Frontal cortex (tissue), 4 donors: ENCODE results near the gene TENT4A. TPM values are rescaled to one million over a fixed set of nuclear protein-coding genes. Genes with fewer than 3 reads are reported as not detected.

Experiments
- DNase-seq, 2 donors: peaks; one replicate each; pipeline ENCODE4 v3.0.0; 2012; ENCODE audit warnings: low spot score in 2 of 2
- FAIRE-seq: peaks from 2 replicates; lab custom pipeline; 2012; peaks lifted over from hg19 to GRCh38; lab: Jason Lieb, UNC
- total RNA-seq: library from RNA; depleted of rRNA; stranded (reverse); fragments of >200 nt; gene quantifications from one replicate; pipeline ENCODE4 v1.2.3, GENCODE V29; 2014
- donor health status: control.
- donor health status: control.
- donor health status: control.

TENT4A gene
- total RNA-seq, 1 donor from 2014 or later: 11.0 TPM

DNA sequence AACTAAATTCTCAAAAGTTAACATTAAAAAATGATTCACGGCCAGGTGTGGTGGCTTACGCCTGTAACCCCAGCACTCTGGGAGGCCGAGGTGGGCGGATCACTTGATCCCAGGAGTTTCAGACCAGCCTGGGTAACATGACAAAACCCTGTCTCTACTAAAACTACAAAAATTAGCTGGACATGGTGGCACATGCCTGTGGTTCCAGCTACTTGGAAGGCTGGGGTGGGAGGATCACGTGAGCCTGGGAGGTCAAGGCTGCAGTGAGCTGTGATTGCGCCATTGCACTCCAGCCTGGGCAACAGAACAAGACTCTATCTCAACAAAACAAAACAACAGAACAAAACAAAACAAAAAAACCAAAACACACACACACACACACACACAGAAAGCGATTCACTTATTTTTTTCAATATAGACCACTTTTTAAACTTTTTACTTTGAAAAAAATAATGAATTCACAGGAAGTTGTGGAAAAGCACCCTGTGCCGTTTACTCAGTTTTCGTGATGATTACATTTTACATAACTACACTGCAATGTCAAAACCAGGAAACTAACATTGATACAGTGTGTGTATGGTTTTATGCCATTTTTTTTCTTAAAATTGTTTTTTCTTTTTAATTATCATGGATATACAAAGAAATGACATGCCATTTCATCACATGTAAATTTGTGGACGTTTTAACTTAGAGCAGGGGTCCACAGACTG, 73.7 kb downstream of the TENT4A start:
- FAIRE-seq (no peak), DNase-seq (no peak)

DNA sequence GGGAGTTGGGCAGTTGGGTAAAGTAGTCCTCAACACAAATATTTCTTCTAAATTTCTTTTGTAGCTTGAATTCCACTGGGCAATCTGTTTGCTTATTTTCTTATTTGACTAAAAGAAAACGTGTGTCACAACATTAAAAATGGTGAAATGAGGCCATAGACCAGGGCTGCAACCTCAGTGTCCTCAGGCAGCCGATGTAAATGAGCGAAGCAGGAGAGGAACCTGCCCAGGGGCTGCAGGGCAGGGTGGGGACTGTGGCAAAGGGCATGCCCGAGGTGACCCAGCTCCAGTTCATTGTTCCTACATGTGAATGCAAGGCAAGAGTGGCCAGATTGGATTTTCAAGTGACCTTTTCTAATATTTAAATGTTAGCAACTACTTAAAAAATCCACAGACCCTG, 74.7 kb downstream of the TENT4A start:
- FAIRE-seq (no peak), DNase-seq (no peak)

DNA sequence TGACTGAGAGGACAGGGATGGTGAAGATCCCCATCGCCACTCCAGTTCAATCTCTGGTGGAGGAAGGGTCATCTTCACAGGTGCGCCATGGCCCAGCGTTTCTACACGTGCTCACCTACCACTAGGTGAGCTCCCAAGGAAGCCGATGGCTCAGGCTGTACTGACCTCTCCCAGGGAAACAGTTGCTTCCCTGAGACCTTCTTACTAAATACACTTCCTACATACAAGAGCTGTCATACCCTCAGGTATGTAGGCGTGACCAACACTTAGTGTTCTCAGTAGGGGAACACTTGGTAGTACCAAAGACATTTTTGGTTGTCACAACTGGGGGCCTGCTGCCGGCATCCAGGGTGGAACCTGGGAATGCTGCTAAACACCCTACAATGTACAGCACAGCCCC, 75.2 kb downstream of the TENT4A start:
- DNase-seq (no peak), FAIRE-seq (no peak)

DNA sequence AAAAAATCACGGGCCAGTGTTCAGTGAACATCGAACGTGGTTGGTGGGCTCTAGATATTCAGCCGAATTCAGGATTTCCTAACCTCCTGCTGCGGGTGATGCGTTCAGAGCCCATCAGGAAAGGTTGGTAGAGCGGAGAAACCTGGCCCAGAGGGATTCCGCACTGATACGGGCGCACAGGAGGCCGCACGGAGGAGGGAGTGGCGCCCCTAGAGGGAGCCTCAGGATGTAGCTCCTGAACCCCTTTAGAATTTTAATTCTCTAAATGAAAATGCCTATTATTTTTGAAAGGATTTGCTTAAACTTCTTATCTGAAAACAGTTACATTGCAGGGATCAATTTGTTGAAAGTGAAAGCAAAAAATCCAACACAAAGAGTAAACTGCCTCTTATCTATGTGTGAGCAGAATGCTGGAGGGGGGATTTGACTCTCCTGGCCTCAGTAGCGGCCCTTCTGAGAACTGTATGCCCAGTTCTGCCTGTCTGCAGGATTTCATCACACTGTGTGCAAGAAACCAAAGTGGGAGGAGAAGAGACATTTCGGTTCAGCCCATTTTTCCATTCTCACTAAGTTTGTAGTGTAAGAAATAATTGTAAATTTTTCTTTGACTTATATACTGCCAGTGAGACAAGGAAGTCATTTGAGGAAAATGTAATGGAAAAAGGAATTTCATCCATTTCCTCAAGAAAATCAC, 75.9 kb downstream of the TENT4A start:
- FAIRE-seq (no peak), DNase-seq (no peak)

DNA sequence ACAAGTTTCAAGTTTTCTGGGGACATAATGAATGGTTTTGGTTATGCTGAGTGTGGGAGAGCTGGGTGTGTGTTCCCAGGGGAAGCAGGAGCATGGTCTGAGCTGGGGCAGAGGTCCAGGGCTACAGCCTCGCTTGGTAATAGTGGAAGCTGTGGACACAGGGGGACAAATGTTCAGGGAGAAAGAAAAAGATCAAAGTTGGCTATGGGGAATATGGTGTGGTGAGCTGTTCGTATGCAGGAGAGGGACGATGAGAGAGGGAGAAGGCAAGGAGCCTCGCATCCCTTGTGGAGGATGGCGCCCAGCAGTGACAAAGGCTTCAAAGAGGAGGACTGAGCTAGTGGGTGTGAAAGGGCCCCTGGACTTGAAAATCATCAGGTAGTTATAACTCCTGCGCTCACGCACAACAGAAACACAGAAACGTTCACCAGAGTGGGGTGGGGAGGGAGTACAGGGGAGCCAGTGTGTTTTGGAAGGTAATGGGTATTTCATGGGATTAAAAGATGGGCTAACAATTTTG, 77.2 kb downstream of the TENT4A start:
- FAIRE-seq: no peak
- no peak for DNase-seq

DNA sequence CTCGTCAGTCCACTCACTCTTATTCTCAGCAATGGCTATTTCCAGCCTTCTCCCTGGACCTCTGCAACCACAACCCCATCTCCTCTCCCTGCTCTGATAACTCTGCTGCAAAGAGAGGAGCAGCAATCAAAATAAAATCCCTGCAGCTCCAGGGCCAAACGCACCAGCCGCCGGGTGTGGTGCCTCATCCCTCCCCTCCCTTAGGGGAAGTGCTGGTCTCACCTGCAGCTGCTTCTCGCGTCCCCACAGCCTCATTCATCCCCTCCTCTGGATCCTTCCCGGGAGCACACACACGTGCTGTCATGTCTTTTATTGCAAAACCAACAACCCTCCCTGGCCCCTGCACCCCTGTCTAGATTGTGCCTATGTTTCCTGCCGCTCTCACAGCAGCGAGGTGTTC, 77.8 kb downstream of the TENT4A start:
- DNase-seq (no peak), FAIRE-seq (no peak)

DNA sequence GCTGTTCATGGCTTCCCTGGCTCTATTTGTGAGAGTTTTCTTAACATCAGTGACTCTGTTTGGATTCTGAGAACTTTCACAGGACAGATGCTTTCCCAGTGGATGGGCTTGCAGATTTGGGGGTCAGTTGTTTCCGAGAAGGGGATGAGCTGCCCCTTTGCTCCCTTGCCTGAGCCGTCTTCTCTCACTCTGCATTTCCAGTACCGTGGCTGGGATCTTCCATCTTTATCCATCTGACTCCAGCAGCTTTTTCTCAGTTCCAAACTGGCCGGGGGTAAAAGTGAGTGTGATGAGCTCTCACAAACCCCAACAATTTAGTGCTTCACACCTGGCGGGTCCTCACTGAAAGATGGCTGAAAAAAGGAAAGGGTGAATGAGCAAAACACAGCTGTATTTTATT, 79.1 kb downstream of the TENT4A start:
- no peak for DNase-seq
- no peak for FAIRE-seq

DNA sequence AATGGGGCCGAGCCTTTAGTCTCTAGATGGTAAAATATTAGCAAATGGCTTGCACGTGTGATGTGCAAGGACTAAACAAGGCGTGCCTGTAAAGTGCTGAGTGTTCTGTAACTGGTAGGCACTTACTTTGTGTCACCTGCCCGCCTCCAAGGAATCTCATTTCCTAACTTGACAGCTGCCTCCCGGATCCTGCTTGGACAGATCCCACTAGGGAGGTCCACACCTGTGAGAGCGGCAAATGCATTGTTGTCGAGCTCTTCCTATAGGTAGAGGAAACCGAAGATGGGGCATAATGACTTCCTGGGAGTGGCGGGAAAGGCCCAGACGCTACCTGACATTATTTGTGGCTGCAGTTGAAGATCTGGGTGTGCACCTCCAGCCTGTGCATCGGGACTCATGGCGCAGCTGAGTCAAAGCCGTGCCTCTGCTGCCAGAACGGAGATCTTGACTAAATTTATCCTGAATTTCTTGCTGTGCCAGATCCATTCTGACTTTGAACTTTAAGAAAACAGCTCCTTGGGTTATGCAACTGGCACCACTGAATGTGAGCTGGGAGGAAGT, 79.8 kb downstream of the TENT4A start:
- FAIRE-seq: no peak
- DNase-seq: no peak

DNA sequence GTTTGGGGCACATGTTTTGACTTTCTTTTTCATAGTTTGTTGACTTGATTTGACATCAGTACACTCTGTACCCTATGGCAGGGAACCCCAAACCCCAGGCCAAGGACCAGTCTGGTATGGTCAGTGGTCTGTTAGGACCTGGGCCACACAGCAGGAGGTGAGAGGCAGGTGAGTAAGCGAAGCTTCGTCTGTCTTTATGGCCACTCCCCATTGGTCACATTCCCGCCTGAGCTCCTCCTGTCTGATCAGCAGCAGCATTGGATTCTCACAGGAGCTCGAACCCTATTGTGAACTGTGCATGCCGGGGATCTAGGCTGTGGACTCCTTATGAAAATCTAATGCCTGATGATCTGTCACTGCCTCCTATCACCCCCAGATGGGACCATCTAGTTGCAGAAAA, 88.0 kb downstream of the TENT4A start:
- FAIRE-seq (no peak), DNase-seq (no peak)

DNA sequence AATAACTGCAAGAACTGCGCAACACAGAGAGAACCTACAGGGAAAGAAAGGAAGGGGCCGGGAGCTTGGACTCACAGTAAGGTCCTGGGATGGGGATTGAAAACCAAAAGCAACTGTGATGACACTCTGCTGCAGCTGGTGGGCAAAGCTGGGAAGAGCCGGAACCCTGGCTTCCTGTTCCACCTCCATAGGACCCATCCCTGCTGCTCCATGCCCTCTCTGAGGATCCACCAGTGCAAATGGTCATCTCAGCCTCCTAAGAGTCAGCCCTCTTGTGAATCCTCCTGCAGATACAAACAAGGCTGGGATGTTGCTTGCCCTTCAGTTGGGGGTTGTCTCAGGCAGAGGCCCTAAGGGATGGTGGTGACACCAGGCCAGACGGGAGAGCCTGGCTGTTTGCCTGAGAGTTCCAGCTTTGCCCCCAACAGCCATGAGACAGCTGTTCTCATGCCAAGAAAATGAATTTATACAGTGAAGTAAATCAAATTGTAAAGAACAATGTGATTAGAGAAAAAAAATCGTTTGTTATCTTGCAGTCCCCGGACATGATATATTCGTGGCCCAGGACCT, 90.8 kb downstream of the TENT4A start:
- DNase-seq (no peak), FAIRE-seq (no peak)

DNA sequence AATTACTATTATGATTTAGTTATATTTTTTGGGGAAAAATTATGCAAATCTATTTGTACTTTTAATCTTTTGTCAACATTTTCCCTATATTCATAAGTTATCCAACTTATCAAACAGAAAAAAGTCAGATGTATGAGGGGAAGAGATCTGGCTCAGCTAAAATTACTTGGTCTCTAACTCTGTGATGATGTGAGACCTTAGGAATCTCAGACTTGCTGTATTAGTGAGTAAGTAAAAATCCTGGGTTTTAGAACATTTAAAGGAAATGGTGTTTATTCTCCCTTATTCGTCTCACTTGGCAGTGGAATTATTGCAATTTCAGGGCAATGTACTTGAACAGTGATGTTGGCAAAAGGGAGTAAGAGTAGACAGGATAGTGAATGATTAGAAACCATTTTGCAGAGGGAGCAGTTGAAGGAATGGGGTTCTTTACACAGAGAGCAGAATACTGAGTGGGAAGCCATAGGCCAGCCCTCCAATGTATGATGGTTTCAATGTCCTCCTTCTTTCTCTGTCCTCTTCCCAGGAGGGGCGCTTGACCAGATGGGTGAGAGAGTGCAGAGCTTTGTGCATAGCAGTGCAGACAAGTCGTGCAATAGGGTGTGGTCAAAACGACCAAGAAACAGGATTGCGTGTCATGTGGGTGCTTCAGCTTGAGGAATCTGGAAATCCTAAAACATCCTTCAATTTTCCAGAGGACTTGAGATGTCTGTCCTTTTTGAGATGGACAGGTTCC, 91.7 kb downstream of the TENT4A start:
- FAIRE-seq (no peak), DNase-seq (no peak)

DNA sequence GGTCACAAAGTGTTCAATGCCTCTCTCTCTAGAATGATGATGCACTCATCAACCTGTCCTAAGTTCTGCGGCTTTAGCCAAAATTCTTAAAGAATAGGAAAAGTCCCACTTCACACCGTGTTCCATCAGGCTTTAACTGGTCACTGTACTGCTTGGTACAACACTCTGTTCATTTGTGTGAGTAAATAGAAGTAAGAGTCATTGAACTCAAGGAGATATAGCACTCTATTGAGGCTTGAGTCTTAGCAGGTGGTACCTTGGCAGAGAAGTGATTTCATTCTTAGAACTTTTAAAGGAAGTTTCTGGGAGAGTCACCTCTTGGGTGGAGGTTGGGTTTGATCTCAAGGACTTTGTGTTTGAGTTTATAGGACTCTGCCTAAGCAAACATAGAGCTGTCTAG, 92.6 kb downstream of the TENT4A start:
- no peak for FAIRE-seq

More for the DNA sequence above, 92.6 kb downstream of the TENT4A start:
- DNase-seq: no peak

Other genes starting within 250 kb of the TENT4A start
- gene NSUN2, start 80.4 kb upstream of the TENT4A start, total RNA-seq: 37.5 TPM
- 44.0 TPM for gene SRD5A1, start 80.0 kb upstream of the TENT4A start, total RNA-seq